GM12891 (cell line): ENCODE results near the gene MSI2.

Source experiments
- DNase-seq: peaks from one replicate; pipeline ENCODE4 v3.0.0; 2011; ENCODE audit warnings: low spot score; ENCODE audit not compliant: insufficient read length
- FAIRE-seq: peaks from 2 replicates; lab custom pipeline; 2011; peaks lifted over from hg19 to GRCh38; lab: Jason Lieb, UNC
- PAX5 ChIP-seq: IDR thresholded peaks from 2 replicates; pipeline ENCODE4 v1.6.1; 2011; ENCODE audit warnings: low read length, moderate library complexity, mild to moderate bottlenecking; ENCODE audit not compliant: insufficient read depth, severe bottlenecking
- POLR2A ChIP-seq: IDR thresholded peaks from 2 replicates; pipeline ENCODE4 v1.6.1; 2011; ENCODE audit warnings: low read depth, low read length, control low read depth
- POLR2AphosphoS5 ChIP-seq: IDR thresholded peaks from 2 replicates; pipeline ENCODE4 v1.6.1; 2011; ENCODE audit warnings: low read depth, low read length, control low read depth
- POU2F2 ChIP-seq: IDR thresholded peaks from 2 replicates; pipeline ENCODE4 v1.6.1; 2011; ENCODE audit warnings: low read depth, mild to moderate bottlenecking, control low read depth, low read length, moderate library complexity
- SPI1 ChIP-seq: IDR thresholded peaks from 2 replicates; pipeline ENCODE4 v1.6.1; 2011; ENCODE audit warnings: low read depth, low read length, control low read depth
- TAF1 ChIP-seq: IDR thresholded peaks from 2 replicates; pipeline ENCODE4 v1.6.1; 2011; ENCODE audit warnings: low read depth, low read length, control low read depth

Gene MSI2

DNA sequence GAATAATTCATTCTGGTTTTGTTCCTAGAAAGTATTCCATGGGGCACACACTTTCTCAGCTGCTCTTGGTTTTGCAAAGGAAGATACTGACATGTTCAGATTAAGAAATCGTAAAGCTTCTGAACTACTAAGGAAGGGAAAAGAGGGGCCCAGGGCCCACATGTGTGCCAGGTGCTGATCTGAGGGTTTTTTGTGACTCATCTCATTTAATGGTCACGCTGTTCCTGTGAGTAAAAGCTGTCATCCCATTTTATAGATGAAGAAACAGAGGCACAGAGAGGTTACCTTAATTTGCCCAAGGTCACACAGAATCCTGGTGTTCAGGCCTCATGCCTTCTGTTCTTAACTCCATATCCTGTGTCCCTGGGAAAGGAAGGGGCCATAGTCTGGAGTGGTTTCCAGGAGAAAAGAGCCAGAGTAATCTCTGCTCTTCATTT, 113.2 kb downstream of the MSI2 start:
- FAIRE-seq (no peak), DNase-seq (no peak)
- TF ChIP-seq TAF1 (no peak), POLR2AphosphoS5 (no peak), POU2F2 (no peak), SPI1 (no peak), PAX5 (no peak), POLR2A (no peak)

DNA sequence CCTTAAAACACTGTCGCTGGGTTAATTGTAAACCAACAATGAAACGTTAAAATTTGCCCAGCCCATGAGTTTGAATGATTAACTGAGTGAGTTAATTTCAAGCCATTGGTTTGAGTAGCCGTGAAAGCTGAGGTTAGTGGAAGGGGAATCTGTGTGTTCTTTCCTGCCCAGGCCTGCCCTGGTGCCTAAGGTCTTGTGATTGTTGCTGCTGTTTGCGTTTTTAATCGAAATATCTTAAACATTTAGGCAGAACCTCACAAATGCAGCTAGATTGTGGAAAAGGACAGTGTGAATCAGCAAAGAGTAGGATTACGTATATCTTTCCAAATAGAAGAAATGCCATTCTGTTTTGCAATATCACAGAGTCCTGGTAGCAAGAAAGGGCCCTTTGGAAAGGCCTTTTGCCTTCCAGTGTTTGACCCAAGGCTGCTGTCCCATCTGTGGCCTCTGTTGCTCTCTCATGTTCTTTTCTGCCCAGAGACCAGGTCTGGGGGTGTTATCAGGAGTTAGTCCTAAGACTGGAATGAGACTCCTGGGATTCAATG, 113.8 kb downstream of the MSI2 start:
- TF ChIP-seq TAF1: no peak
- TF ChIP-seq SPI1: no peak
- TF ChIP-seq POU2F2: no peak
- TF ChIP-seq POLR2A: no peak
- TF ChIP-seq PAX5: no peak
- no peak for TF ChIP-seq POLR2AphosphoS5
- FAIRE-seq: no peak
- DNase-seq: no peak

DNA sequence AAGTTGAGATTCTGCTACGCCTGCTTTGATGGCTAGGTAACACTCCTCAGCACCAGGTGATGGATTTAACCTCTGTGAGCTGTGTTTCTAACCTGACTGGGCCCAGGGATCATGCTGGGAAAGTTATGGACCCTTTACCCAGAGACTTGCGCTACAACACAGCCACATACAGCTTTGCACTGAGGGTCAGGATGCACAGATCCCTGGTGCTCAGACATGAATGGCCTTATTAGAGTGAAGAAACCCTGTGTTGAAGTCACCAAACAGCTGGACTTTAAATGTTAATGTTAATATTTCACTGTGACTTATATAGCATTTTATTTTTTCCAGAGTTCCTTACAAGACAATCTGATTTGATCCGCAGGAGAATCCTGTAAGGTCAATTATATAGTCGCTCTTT, 114.3 kb downstream of the MSI2 start:
- no peak for DNase-seq
- TF ChIP-seq PAX5 (no peak), POLR2A (no peak), SPI1 (no peak), TAF1 (no peak), POLR2AphosphoS5 (no peak), POU2F2 (no peak)
- no peak for FAIRE-seq

DNA sequence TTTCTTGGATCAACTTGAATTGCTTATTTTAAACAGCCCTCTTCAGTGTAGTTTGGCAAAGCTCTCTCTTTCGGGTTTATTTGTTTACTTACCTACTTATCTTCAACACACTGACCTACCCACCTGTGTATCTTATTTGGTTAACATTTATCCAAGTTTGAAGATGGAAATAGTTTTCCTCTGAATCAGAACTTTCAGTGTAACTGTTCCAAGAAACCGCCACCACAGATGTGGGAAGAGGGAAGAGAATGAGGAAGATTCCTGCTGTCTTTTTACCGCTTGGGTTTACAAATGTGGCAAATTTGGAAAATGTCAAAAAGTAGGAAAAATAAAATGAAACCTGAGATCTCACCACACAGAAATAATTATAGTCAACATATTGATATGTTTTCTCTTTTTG, 115.8 kb downstream of the MSI2 start:
- DNase-seq (no peak), FAIRE-seq (no peak)

DNA sequence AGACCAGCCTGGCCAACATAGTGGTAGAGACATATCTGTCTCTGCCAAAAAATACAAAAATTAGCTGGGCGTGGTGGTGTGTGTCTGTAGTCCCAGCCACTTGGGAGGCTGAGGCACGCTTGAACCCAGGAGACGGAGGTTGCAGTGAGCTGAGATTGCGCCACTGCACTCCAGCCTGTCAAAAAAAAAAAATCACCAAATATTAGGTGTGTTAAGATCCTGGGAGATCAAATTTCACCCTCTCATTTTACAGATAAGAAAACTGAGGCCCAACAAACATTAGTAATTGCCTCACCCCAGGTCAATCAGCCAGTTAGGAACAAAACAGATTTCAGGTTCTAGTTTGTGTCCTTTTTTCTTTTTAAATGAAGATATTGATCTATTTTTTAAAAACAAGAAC, 116.7 kb downstream of the MSI2 start:
- FAIRE-seq: no peak
- TF ChIP-seq POU2F2 (no peak), PAX5 (no peak), TAF1 (no peak), SPI1 (no peak), POLR2AphosphoS5 (no peak), POLR2A (no peak)
- DNase-seq: no peak

More for the DNA sequence above, 115.8 kb downstream of the MSI2 start:
- TF ChIP-seq POU2F2: no peak
- no peak for TF ChIP-seq TAF1
- TF ChIP-seq POLR2AphosphoS5: no peak
- TF ChIP-seq PAX5: no peak
- TF ChIP-seq POLR2A: no peak
- no peak for TF ChIP-seq SPI1

DNA sequence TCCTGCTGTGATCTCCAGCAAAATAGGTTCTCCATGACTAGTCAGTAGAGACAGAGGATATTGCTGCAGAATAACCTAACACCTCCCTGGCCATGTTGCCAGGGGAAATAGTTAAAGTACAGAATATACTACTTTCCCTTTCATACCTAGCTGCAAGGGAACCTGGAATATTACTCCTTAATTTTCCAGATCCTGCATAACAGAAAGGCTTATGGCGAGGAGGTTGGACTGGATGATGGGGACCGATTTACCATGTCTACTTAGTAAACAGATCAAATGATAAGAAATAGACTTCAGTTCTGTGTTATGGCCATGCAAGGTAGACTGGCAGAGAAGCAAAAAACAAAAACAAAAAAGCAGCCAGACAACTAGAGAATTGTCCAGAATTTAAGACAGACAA, 117.4 kb downstream of the MSI2 start:
- FAIRE-seq: no peak
- TF ChIP-seq POLR2AphosphoS5 (no peak), POLR2A (no peak), TAF1 (no peak), PAX5 (no peak), SPI1 (no peak), POU2F2 (no peak)
- no peak for DNase-seq

DNA sequence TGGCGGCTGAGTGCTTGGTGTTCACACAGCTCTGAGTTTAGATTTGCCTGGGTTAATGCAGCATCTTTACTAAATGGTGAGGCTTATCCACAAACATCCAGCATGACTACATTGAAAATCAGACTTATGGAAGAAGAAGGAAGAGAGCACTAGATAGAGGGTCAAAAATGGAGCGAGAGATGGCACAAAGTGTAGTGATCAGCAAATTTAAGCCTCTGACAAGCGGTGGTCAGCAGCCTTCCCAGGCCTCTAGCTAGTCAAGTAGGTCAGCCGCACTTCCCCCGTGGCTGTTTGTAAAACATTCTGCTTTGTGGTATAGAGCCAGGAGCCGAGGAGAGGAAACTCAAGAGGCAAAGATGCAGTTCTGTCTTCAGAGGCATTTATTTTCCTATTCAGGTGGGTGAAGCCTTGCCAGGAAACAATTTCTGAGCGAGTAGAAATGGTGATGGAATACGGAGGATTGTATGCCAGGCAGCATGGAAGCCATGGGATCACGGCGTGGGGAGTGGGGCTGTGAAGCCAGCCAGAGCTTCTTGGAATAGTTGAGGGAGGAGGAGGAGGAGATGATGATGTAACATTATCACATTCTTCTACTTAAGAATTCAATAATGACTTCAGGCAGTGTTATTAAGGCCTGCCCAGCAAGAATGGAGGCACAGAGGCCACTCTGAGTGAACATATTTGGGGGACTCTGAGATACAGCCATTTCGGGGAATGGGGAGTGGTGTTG, 118.9 kb downstream of the MSI2 start:
- no peak for TF ChIP-seq SPI1
- TF ChIP-seq POU2F2: no peak
- TF ChIP-seq PAX5: no peak
- no peak for TF ChIP-seq POLR2AphosphoS5
- DNase-seq (no peak), FAIRE-seq (no peak)

DNA sequence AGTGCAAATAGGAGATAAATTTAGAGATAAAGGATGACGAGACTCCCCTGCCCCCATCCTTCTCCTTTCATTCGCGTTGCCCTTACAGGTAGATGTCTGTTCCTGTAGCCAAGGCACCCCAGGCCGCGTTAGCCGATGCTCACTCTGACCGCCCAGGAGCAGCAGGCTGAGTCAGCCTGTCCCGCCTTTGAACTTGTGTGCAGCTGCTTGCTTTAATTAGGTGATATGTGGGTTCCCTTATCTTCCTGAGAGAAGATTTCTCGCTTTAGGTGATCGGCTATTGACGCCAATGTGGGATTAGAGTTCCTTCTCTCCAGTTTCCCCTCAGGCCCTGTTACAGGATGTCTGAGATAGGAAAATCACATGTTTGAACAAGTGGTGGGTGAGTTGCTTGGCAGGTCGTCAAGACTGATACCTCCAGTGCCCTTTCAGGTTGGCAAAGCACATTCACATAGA, 119.5 kb downstream of the MSI2 start:
- FAIRE-seq (no peak), DNase-seq (no peak)
- no peak for TF ChIP-seq SPI1
- TF ChIP-seq PAX5: no peak
- TF ChIP-seq POLR2A: no peak
- no peak for TF ChIP-seq TAF1
- no peak for TF ChIP-seq POU2F2
- no peak for TF ChIP-seq POLR2AphosphoS5

DNA sequence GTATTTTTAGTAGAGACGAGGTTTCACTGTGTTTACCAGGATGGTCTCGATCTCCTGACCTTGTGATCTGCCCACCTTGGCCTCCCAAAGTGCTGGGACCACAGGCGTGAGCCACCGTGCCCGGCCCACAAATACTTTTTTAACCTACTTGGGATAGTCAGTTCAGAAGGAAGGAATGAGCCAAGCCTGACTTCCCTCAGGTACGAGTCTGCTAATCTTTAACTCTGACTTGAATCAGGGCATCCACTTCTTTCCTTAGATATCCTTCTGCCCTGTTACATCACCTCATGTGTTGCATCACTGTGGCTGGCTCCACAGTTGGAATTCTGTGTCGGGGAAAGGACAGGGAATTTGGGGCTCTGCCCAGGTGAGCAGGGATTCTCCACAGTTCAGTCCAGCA, 120.8 kb downstream of the MSI2 start:
- DNase-seq (no peak), FAIRE-seq (no peak)
- TF ChIP-seq TAF1 (no peak), POLR2AphosphoS5 (no peak), PAX5 (no peak), POU2F2 (no peak), POLR2A (no peak), SPI1 (no peak)
